ENCODE measurements around the gene ASCL1. TPM values are rescaled to one million over a fixed set of nuclear protein-coding genes. Genes with fewer than 3 reads are reported as not detected.

Gene ASCL1
- total RNA-seq, 1 experiment from 2014 or later, result 0.07 TPM

GRCh38 chr12:102958073-102958829 is 777 bp downstream of the ASCL1 start:
- ChIA-PET POLR2A (no interaction called here), CTCF (interaction anchor here (0.6 to 1.4 kb wide), 3 partner anchors 8 to 188 kb away, joined by 3 to 4 read pairs (median 3); no protein-coding TSS in a partner anchor)
- Mint-ChIP-seq H3K36me3 (peaks cover 2% of the 10 kb centered on the region; the same call in 1 of the 2 replicates), H3K9me3 (no peaks in the 10 kb centered on the region), H3K27me3 (ENCODE audit: low read depth) (peaks cover 99% of the 10 kb centered on the region), H3K4me1 (peaks cover 58% of the 10 kb centered on the region), H3K27ac (no peak overlapping the region), H3K4me3 (peak overlapping the region; percentile 85)
- no peak for TF ChIP-seq NR1H2 (CRISPR knock-in tag; IDR thresholded peaks at IDR 0.05)
- TF ChIP-seq ZNF396 (CRISPR knock-in tag; IDR thresholded peaks at IDR 0.05; ENCODE audit: borderline replicate concordance), result no peak
- TF ChIP-seq AFF4 (CRISPR knock-in tag; IDR thresholded peaks at IDR 0.05; ENCODE audit: borderline replicate concordance), result no peak
- no peak for TF ChIP-seq ZNF138 (CRISPR knock-in tag; conservative IDR thresholded peaks at IDR 0.05)
- TF ChIP-seq KAT7 (CRISPR knock-in tag; IDR thresholded peaks at IDR 0.05; ENCODE audit: borderline replicate concordance), result no peak
- peak; percentile 30; the same call in 1 of the 2 replicates for TF ChIP-seq SMAD3 (CRISPR knock-in tag; IDR thresholded peaks at IDR 0.05; ENCODE audit: borderline replicate concordance)
- TF ChIP-seq TEAD4 (CRISPR knock-in tag; IDR thresholded peaks at IDR 0.05), result 0 out of 2 replicates have a peak, but pooled peaks have one; percentile 24
- no peak for TF ChIP-seq ZBTB21 (CRISPR knock-in tag; IDR thresholded peaks at IDR 0.05; ENCODE audit: borderline replicate concordance)
- no peak for TF ChIP-seq ZNF281 (CRISPR knock-in tag; IDR thresholded peaks at IDR 0.05)
- peak; percentile 51; the same call in 1 of the 2 replicates for TF ChIP-seq ESRRA (CRISPR knock-in tag; IDR thresholded peaks at IDR 0.05; ENCODE audit: borderline replicate concordance)
- no peak for TF ChIP-seq ATF3 (CRISPR knock-in tag; conservative IDR thresholded peaks at IDR 0.05)
- peak; percentile 49; the same call in 1 of the 2 replicates for TF ChIP-seq ZNF512 (CRISPR knock-in tag; IDR thresholded peaks at IDR 0.05; ENCODE audit: borderline replicate concordance)
- TF ChIP-seq FOXP1 (CRISPR knock-in tag; IDR thresholded peaks at IDR 0.05; ENCODE audit: borderline replicate concordance), result peak; percentile 66; the same call in 1 of the 2 replicates
- peak; percentile 46; the same call in 1 of the 2 replicates for TF ChIP-seq MAX (CRISPR knock-in tag; IDR thresholded peaks at IDR 0.05)
- no peak for TF ChIP-seq IRF1 (CRISPR knock-in tag; IDR thresholded peaks at IDR 0.05)
- TF ChIP-seq AR (CRISPR knock-in tag; IDR thresholded peaks at IDR 0.05), result no peak
- DNase-seq (ENCODE audit: low spot score) (peak; percentile 74), ATAC-seq (peak; percentile 32)
